ENCODE measurements around the gene SYNE1. TPM values are rescaled to one million over a fixed set of nuclear protein-coding genes. Genes with fewer than 3 reads are reported as not detected.
"Not testable (repeated sequence)": the region's sequence is repeated elsewhere in the genome, so short reads cannot be mapped to it uniquely, and the experiment has no call there.

Gene SYNE1
- polyA plus RNA-seq, 3 donors: 16.1 to 50.4 (median 27.0) TPM

DNA sequence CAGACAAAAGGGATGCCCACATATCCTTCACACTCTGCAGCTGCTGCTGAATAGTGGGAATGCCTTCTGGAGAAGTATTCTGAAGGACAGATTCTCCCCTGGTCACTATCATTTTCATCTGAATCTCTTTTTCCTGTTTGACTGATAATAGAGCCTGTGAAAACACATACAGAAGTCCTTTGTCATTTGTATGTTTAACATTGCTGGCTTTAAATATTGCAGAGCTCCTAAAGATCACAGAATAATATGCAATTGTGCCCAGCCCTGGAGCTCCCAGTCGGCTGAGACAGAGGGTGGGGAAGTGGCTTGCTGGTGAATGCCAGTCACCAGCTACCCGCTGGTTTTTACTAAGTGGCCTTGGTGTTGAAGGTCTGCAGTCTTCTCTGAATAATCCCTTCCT lies 272.3 kb downstream of the SYNE1 start:
- 69 to 83% (median 78%) methylated on average over 2 of the region's 2 CpGs for WGBS, 3 donors

DNA sequence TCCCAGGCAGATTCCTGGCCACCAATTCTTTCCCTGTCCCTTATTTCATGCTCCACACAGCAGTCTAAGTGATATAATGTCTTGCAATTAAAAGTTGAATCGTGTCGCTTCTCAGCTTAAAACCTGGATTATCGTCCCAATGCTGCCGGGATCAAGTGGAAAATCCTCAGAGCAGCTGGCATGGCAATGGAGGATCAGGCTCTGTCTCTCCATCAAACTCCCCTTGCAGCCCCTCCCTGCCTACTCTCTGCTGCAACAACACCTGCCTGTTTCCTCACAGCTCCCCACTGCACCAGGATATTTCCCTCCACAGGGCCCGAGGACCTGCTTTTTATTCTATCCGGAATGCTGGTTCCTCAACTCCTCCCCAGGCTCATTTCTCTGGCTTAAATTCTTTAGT lies 277.1 kb downstream of the SYNE1 start:
- 81 to 90% (median 87%) methylated on average over 6 of the region's 6 CpGs for WGBS, 3 donors
- no peak overlapping the region for H3K27ac ChIP-seq (ENCODE audit: low read depth, low read length)

More for the DNA sequence above, 272.3 kb downstream of the SYNE1 start:
- H3K27ac ChIP-seq (ENCODE audit: low read depth, low read length): no peak overlapping the region

DNA sequence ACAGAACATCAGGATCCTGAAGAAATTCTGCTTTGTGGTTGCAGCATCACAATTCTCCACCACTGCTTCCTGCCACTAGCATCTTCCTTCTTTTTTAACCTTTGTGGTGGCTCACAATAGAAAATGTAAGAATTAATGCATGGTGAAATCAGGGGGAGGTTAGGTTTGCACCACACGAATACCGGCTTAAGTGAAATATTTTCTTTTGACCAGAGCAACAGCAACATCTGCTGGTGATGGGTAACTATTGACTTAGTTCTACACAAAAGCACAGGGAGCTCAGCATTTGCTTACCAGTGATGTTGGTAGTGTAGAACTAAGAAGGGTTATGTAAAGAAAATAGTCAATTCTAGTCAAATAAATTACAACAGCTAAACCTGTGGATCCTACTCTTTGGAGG lies 280.5 kb downstream of the SYNE1 start:
- no peak overlapping the region for H3K27ac ChIP-seq (ENCODE audit: low read depth, low read length)
- 18 to 59% (median 27%) methylated on average over 2 of the region's 2 CpGs for WGBS, 3 donors

DNA sequence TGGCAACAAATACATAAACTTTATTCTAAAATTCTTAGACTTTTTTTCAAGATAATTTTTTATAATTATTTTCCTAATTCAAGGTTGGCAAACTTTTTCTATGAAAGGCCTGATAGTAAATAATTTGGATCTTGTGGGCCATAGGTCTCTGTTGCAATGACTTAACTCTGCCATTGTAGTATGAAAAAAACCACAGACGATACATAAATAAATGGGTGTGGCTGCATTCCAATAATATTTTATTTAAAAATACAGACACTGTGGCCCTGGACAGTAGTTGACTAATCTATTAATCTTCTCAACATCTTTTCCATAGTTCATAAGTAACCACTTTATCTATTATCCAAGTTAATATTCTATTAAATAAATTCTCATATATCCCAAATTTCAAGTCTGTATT lies 281.1 kb downstream of the SYNE1 start:
- H3K27ac ChIP-seq (ENCODE audit: low read depth, low read length): no peak overlapping the region
- 51 to 72% (median 56%) methylated on average over 1 of the region's 1 CpG for WGBS, 3 donors

DNA sequence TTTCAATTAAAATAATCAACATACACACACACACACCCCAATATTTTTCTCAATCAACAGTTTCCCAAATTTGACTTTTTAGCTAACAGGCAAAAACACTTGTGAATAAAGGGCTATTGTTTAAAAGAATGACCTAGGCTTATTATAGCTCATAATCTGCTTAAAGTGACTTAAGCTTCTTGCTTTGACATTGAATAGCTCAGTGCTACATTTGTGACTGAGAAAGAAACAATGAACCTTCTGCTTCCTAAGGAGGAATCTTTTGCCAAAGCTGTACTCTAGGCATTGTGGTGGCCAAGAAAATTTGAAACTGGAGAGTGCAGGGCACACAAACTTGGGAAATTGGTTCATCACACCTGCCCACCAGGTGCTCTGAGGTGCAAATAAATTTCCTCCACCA lies 282.0 kb downstream of the SYNE1 start:
- no peak overlapping the region for H3K27ac ChIP-seq (ENCODE audit: low read depth, low read length)

DNA sequence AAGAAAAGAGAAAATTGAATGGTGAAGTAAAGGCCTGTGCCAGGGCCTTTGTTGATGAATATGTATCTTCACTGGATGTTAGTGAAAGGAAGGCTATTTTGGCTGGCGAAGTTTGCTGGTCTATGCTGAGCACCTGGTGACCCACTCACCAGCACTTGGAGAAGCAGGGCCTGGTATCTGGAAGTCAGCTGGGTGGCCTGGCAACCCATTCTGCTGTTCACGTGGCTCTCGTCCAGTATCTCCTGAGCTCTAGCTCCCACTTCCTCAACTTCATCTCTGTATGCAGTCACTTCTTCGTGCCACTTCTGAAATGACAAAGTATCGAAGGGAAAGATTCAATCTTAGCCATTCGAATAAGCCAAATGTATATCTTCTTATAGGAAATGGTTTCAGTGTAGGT lies 283.7 kb downstream of the SYNE1 start:
- WGBS, 3 donors: 84 to 88% (median 85%) methylated on average over 6 of the region's 6 CpGs
- no peak overlapping the region for H3K27ac ChIP-seq (ENCODE audit: low read depth, low read length)

DNA sequence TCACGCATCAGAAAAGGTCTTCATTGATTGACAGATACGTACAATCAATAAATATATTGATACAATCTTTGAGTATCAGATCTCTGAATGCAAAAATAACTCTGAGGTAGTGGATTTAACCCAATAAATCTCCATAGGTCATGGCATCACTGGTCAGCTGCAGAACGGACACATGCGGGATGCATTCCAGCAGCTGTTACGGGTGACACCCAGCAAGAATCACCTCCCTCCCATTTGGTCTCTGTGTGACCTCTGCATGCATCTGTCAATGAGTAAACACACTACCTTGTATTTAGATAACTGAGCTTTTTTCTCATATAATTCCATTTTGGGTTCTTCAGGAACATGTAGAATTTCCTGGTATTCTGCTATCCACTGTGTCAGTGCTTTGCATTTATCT lies 285.4 kb downstream of the SYNE1 start:
- H3K27ac ChIP-seq (ENCODE audit: low read depth, low read length): no peak overlapping the region
- 82 to 88% (median 87%) methylated on average over 5 of the region's 5 CpGs for WGBS, 3 donors

DNA sequence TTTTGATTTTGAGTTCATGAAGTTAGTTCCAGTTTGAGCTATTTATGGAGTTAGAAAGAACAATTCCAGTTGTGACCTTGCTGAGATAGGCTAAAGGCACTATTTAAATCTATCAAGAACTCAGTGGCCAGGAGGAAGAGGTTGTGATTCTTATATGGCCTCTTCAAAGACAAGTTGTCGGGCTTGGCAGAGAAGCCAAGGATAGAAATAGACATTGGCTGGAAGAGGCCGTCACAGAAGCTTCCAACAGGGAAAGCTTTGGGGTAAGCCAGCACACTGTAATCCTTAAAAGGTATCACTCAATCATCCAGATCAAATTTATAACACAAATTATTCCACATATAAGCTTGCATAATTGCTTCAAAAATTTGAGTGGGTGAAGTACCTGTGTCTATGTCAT lies 286.1 kb downstream of the SYNE1 start:
- WGBS, 3 donors: 86 to 92% (median 90%) methylated on average over 2 of the region's 2 CpGs
- no peak overlapping the region for H3K27ac ChIP-seq (ENCODE audit: low read depth, low read length)

DNA sequence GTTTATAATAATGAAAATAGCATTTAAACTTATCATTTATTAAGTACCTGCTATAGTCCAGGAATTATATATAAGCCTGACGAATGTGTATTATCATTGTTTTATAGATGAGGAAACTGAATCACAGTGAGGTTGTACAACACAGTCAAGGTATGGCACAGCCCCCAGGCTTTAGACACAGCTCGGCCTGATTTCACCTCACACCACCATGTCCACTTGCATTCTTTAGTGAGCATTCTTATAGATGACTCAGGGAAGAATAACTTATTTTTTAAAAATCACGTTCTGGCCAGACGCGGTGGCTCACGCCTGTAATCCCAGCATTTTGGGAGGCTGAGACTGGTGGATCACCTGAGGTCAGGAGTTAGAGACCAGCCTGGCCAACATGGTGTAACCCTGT lies 289.0 kb downstream of the SYNE1 start:
- 96 to 98% (median 98%) methylated on average over 6 of the region's 6 CpGs for WGBS, 3 donors
- no peak overlapping the region for H3K27ac ChIP-seq (ENCODE audit: low read depth, low read length)

DNA sequence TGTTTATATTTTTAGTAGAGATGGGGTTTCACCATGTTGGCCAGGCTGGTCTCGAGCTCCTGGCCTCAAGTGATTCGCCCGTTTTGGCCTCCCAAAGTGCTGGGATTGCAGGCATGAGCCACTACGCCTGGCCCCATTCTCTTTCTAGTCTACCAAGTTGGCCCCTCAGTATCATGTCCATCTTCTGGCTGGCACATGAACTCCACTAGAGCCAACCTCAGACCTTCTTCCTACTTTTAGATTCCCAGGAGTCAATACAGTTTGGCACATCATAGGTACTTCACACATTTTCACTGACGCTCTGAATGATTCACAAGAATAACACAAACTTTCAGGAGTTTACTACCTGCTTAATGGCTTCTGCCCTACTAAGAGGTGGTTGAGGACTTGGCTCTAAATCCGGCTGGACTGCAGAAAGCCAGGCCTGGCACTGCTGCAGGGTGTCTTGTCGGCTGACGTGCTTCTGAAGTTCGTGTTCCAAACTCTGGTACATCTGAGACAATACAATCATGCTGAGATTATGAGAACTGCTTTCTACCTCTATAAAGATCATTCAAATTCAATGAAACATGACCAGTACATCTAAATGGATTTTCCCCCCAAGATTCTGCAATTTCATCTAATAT lies 293.3 kb downstream of the SYNE1 start:
- 96 to 97% (median 96%) methylated on average over 9 of the region's 9 CpGs for WGBS, 3 donors
- H3K27ac ChIP-seq (ENCODE audit: low read depth, low read length): no peak overlapping the region

DNA sequence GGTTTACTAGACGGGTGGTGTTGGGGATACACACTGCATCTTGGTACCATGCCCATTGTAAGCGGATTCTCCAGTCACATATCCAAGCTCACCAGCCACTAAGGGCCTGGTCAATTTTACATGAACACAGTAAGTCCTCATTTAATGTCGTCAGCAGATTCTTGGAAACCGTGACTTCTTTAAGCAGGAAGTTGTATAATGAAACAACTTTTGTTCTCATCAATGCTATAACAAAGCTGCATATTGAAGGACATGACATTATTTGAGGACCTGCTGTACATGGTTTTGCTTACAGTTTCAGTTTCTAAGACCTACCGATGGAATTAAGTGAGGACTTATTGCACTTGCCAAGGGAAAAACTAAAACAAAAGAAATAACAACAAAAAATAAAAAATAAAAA lies 295.6 kb downstream of the SYNE1 start:
- no peak overlapping the region for H3K27ac ChIP-seq (ENCODE audit: low read depth, low read length)
- 72 to 92% (median 78%) methylated on average over 5 of the region's 5 CpGs for WGBS, 3 donors

DNA sequence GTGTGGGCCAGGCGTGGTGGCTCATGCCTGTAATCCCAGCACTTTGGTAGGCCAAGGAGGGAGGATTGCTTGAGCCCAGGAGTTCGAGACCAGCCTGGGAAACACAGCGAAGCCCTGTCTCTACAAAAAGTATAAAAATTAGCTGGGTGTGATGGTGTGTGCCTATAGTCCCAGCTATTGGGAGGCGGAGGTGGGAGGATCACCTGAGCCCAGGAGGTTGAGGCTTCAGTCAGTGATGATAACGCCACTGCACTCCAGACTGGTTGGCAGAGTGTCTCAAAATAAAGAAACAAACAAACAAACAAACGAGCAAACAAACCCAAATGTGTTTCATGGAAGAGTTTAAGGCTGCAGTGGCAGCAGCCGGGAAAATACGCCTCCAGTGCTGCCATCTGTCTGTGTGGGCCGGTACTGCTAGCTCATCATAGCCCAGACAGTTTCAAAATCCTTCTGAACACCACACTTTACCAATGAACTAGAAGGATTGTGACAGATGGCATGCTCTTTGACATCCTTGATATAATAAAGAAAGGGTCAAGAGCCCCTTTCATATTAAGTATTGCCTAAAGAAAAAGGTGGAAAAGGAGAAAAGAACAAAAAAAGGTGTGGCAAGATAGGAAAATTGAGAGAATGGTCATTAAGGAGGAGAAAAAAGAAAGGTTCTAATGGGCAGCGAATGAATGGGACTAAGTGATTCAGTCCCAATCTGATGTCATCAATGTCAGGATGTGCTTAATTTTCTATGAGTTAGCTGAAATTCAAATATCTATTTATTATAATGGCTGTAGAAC lies 298.6 kb downstream of the SYNE1 start:
- no peak overlapping the region for H3K27ac ChIP-seq (ENCODE audit: low read depth, low read length)
- WGBS, 3 donors: 52 to 59% (median 54%) methylated on average over 10 of the region's 10 CpGs

DNA sequence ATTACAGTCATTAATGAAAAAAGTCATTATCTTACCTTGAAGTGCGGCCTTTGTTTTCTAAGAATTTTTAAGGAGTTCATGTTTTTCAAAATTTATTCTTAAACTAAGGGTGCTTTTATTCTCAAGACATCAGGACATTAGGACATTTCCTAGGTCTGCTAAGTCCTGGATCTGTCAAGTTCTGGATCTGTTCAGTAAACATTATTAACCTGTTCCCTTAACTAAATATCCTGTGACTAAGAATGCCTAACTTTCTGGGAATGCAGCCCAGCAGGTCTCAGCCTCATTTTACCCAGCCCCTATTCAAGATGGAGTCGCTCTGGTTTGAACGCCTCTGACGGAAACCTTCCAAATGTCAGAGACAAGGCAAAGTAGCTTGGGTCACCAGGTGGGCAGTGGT lies 302.6 kb downstream of the SYNE1 start:
- H3K27ac ChIP-seq (ENCODE audit: low read depth, low read length): no peak overlapping the region
- whole genome bisulfite sequencing, 3 donors: 96 to 97% (median 97%) methylated on average over 4 of the region's 4 CpGs

DNA sequence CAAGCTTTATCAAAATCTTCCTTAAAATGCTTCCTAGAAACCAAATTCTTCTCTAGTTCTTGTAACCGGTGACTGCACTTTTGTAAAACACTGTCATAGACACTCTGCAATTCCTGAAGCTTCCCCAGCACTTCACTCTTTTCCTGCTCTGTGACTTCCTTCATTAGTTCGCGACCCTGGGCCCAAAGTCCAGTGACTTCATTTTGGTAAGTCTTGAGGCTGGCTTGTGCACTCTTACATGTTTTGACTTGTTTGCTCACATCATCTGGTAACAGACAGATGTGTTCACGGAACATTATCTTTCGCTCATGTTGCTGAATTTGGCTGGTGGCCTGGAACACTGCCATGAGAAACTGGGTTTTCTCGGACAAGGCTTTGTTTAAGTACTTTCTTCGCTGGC lies 306.2 kb downstream of the SYNE1 start:
- no peak overlapping the region for H3K27ac ChIP-seq (ENCODE audit: low read depth, low read length)
- WGBS, 3 donors: 87 to 94% (median 88%) methylated on average over 7 of the region's 7 CpGs

DNA sequence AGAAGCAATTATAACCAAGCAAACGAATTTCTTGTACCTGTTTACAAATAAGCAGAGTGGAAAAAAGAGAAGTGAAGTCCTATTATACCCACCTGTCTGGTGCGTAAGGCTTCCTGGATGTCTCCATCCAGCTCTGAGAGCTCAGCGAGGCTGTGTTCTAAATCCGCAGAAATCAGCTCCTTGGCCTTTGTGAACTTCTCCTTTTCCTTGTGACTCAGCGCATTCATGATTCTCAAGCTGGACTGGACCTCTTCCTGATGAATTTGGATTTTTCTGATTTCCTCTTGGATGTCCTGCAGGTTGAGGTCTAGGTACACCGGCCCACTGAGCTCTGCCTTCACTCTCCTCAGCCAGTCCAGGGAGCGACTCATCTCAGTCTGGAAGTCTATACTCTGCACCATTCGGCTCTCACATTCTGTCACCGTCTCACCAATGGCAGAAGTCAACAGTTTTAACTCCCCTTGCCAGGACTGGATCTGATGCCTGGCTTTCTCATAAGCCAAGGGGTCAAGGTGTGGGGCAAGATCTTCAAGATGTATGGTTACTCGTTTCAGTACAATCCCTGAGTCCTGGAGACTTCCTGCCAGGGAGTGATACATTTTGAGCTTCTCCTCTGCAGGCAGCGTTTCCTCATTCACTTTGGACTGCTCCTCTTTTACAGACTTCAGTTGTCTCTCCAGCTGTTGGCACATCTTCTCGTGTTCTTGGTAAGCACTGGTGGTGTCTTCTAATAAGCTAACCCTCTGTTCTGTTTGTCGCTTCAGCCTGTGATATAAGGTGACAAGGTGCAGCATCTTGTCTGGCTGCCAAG lies 307.3 kb downstream of the SYNE1 start:
- 78 to 91% (median 78%) methylated on average over 13 of the region's 13 CpGs for WGBS, 3 donors
- H3K27ac ChIP-seq (ENCODE audit: low read depth, low read length): no peak overlapping the region

DNA sequence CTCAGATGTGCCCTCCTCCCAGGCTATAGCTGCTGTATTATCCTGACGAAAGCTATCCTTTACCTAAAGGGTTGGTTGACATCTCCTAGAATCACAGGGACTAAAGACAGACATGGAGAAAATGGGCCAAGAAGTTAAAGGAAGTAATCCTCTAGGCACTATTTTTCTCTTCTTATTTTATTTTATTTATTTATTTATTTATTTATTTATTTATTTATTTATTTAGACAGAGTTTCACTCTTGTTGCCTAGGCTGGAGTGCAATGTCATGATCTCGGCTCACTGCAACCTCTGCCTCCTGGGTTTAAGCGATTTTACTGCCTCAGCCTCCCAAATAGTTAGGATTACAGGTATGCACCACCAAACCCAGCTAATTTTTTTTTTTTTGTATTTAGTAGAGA lies 309.0 kb downstream of the SYNE1 start:
- 96 to 97% (median 96%) methylated on average over 3 of the region's 3 CpGs for WGBS, 3 donors
- H3K27ac ChIP-seq (ENCODE audit: low read depth, low read length): not testable (repeated sequence)

DNA sequence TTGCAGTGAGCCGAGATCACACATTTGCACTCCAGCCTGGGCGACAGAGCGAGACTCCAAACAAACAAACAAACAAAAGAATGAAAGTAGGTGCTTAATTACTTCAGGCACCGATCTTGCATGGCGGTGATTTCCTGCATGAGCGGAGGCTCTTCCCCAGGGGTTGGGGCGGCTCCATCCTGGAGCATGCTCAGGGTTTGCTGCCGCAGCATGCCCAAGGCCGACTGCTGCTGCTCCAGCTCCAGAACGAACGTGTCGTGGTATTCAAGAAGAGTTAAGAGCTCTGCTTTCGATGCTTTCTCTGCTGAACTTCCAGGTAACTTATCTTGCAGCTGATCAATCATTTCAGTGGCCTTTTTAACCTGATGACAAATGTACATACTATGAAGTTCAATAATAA lies 313.8 kb downstream of the SYNE1 start:
- WGBS, 3 donors: 87 to 94% (median 93%) methylated on average over 13 of the region's 13 CpGs

DNA sequence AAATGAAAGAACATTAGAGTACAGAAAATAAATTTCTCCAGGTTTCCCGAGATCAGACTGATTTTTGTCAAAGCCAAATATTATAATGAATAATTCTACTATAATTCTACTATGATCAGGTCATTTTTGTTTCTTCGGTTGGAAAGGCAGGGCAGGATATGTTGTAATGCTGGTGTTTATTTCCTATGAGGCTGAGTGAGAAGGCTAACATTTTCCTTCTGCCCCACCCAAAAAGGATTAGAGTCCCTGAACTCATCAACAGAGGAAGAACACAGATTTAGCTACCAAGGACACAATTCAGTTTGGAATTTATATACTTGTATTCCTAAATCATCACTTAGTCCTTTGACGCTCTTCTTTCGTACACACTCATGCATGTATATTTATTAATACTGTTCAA lies 318.9 kb downstream of the SYNE1 start:
- H3K27ac ChIP-seq (ENCODE audit: low read depth, low read length): no peak overlapping the region
- 68 to 87% (median 76%) methylated on average over 4 of the region's 4 CpGs for WGBS, 3 donors

More for the DNA sequence above, 313.8 kb downstream of the SYNE1 start:
- no peak overlapping the region for H3K27ac ChIP-seq (ENCODE audit: low read depth, low read length)

DNA sequence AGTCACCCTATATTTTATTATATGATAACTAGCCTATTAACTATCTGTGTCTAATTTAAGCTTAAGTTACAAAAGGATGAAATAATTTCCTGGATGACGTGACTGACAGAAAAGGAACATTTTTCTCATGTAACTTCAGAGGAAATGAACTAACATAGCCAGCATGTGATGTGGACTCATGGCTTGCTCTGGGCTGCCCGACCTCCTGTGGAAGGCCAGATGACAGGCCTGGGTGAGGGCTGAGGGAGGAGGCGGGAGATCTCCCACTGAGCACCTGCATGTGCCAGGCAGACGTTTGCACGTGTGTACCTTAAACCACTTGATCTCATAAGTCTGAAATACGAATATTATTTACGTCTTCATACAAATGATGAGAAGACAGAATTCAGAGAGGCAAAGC lies 321.1 kb downstream of the SYNE1 start:
- no peak overlapping the region for H3K27ac ChIP-seq (ENCODE audit: low read depth, low read length)
- 56 to 75% (median 62%) methylated on average over 7 of the region's 7 CpGs for WGBS, 3 donors

Measured in adipose tissue (tissue), 3 donors.